Calu3 (cell line): Measurements from ENCODE around the gene RCOR2. TPM values are rescaled to one million over a fixed set of nuclear protein-coding genes. Genes with fewer than 3 reads are reported as not detected.

ENCODE experiments used
- BruUV-seq: library from RNA; stranded (reverse); fragments of 400-500 nt; replicated peaks from 2 replicates; lab custom pipeline; 2021; lab: Mats Ljungman, UMichigan
- CTCF ChIA-PET: fragments of 300-600 bp; sonication (Branson Sonifier 250); formaldehyde crosslinking; loops from one replicate; lab custom pipeline; 2022; ENCODE audit warnings: antibody characterized with exemption; lab: Charles Lee
- DNase-seq: peaks from one replicate; pipeline ENCODE4 v3.0.0; 2022
- H3K27ac Mint-ChIP-seq: one replicate; pipeline ENCODE4 v1.8.0; 2022; ENCODE audit warnings: mixed read lengths; ENCODE audit not compliant: unreplicated experiment
- H3K27me3 Mint-ChIP-seq: one replicate; pipeline ENCODE4 v1.8.0; 2022; ENCODE audit warnings: mixed read lengths; ENCODE audit not compliant: unreplicated experiment
- H3K36me3 Mint-ChIP-seq: one replicate; pipeline ENCODE4 v1.8.0; 2022; ENCODE audit warnings: mild to moderate bottlenecking, moderate library complexity, mixed read lengths; ENCODE audit not compliant: insufficient read depth, unreplicated experiment
- H3K4me1 Mint-ChIP-seq: one replicate; pipeline ENCODE4 v1.8.0; 2022; ENCODE audit warnings: mild to moderate bottlenecking, low read depth, mixed read lengths; ENCODE audit not compliant: unreplicated experiment
- H3K4me3 Mint-ChIP-seq: one replicate; pipeline ENCODE4 v1.8.0; 2022; ENCODE audit warnings: mild to moderate bottlenecking, low read depth, moderate library complexity, mixed read lengths; ENCODE audit not compliant: unreplicated experiment
- H3K9me3 Mint-ChIP-seq: one replicate; pipeline ENCODE4 v1.8.0; 2022; ENCODE audit warnings: low read depth, mixed read lengths; ENCODE audit not compliant: unreplicated experiment
- intact Hi-C: fragments of 100-400 bp; cut with micrococcal nuclease; formaldehyde crosslinking; loops from one replicate; pipeline ENCODE4 v1.10.0; 2022; ENCODE audit not compliant: unreplicated experiment
- total RNA-seq: library from RNA; stranded (reverse); gene quantifications from 2 replicates; pipeline ENCODE4 v1.2.3, GENCODE V29; 2022
- TF ChIP-seq, protein P1 (sequence below): fragments of 200-600 bp; IDR thresholded peaks from one replicate; pipeline ENCODE4 v1.8.0; 2022; ENCODE audit warnings: antibody characterized with exemption; ENCODE audit not compliant: unreplicated experiment

The RCOR2 gene
- total RNA-seq, 1 experiment from 2014 or later: 0.26 TPM

DNA sequence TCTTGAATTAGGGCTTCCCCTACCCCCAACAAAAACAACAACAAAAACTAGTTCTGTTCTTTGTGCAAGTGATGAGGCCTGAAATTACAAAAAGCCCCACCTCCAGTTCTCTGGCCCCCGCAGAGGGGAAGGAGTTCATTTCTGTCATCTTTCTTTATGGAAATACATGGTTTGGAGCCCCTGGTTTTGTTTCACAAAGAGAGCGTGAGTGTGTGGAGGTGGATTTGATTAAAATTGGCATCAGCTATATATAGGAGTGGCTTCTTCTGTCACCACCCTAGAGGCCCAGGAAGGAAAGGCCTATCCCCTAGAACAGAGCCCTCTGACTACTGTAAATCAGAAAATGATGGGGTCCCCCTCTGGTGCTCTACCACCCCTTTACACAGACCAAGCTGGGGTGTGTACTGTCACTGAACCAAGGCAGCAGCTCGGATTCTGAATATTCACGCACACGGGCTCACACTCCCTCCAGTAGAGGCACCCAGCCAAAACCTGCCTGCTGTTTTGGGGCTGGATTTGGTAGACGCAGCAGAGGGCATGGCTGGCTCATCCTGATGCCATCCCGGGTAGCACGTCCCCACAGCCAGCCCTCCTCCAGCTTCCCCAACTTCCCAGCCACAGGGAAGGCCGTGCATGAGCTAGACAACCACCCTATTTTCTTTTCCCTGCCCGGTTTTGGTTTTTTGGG, 19.4 kb downstream of the RCOR2 start:
- H3K9me3 Mint-ChIP-seq: no peaks in the 10 kb centered on the region
- H3K27ac Mint-ChIP-seq: no peak overlapping the region
- no peak for DNase-seq
- TF ChIP-seq, protein P1, sequence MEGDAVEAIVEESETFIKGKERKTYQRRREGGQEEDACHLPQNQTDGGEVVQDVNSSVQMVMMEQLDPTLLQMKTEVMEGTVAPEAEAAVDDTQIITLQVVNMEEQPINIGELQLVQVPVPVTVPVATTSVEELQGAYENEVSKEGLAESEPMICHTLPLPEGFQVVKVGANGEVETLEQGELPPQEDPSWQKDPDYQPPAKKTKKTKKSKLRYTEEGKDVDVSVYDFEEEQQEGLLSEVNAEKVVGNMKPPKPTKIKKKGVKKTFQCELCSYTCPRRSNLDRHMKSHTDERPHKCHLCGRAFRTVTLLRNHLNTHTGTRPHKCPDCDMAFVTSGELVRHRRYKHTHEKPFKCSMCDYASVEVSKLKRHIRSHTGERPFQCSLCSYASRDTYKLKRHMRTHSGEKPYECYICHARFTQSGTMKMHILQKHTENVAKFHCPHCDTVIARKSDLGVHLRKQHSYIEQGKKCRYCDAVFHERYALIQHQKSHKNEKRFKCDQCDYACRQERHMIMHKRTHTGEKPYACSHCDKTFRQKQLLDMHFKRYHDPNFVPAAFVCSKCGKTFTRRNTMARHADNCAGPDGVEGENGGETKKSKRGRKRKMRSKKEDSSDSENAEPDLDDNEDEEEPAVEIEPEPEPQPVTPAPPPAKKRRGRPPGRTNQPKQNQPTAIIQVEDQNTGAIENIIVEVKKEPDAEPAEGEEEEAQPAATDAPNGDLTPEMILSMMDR: no peak
- no peaks in the 10 kb centered on the region for H3K27me3 Mint-ChIP-seq
- peaks cover 73% of the 10 kb centered on the region for H3K36me3 Mint-ChIP-seq
- no peak overlapping the region for H3K4me3 Mint-ChIP-seq
- H3K4me1 Mint-ChIP-seq: peaks cover 12% of the 10 kb centered on the region
- CTCF ChIA-PET: no interaction called here
- no TSS peak for BruUV-seq
- intact Hi-C loops: no loop called here

DNA sequence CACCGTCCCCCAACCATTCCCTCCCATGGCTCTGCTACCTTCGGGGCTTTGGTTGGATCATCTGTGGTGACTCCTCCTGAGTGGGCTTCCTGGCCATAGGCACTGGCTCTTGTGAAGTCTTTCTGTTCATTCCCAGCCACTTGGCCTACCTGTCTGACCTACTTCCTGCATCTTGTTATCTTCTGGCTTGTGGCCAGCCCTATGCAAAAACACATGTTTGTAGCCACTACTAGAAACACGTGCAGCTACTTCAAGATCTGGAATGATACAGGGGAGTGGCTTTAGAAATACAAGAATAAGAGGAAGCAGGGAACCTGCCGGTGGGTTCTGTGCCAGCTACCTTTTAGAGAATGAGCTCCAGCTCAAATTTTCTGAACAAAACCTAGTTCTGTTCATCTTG, 20.9 kb downstream of the RCOR2 start:
- Mint-ChIP-seq H3K36me3 (peaks cover 66% of the 10 kb centered on the region), H3K27ac (peak overlapping the region; percentile 75), H3K27me3 (no peaks in the 10 kb centered on the region), H3K4me1 (peaks cover 12% of the 10 kb centered on the region), H3K4me3 (no peak overlapping the region), H3K9me3 (no peaks in the 10 kb centered on the region)
- CTCF ChIA-PET: no interaction called here
- DNase-seq: peak; percentile 48
- no TSS peak for BruUV-seq
- intact Hi-C loops: no loop called here
- TF ChIP-seq, protein P1: no peak

DNA sequence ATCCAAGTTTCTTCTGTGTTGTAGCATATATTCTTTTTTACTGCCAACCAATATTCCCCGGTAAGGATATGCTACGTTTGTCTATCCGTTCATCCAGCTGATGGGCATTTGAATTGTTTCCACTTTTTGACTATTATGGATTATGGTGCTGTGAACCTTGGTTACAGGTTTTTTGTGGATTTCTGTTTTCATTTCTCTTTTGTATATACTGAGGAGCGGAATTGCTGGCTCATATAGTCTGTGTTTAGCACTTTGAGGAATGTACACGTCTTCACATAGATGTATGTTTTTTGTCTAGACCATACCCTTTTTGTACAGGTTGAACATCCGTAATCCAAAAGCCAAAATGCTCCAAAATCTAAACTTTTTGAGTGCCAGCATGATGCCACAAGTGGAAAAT, 23.6 kb downstream of the RCOR2 start:
- BruUV-seq: no TSS peak
- H3K27me3 Mint-ChIP-seq: no peaks in the 10 kb centered on the region
- CTCF ChIA-PET: interaction anchor here (0.7 kb wide), 1 partner anchor 24 kb away, joined by 4 read pairs; no protein-coding TSS in a partner anchor
- H3K36me3 Mint-ChIP-seq: peaks cover 49% of the 10 kb centered on the region
- TF ChIP-seq, protein P1: no peak
- DNase-seq: no peak
- intact Hi-C loops: no loop called here
- H3K4me3 Mint-ChIP-seq: no peak overlapping the region
- no peaks in the 10 kb centered on the region for H3K9me3 Mint-ChIP-seq
- H3K4me1 Mint-ChIP-seq: peaks cover 33% of the 10 kb centered on the region
- no peak overlapping the region for H3K27ac Mint-ChIP-seq

DNA sequence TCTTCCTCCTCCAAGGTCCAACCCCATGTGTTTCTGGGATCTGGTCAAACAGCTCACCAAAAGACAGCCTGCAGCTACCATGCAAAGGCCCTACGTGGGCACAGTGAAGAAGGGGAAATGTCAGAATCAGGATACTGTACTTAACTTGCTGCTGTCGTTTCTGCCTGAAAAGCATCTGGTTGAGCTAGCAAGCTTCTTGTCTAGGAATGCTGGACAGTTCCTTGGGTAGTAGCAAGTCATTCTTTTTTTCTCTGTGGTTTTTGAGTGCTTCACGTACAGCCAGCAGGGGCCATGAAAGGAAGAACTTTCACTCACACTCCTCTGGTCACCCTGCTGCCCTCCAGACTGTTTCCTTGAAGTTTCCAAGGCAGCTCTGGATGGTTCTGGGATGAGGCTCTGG, 24.7 kb downstream of the RCOR2 start:
- Mint-ChIP-seq H3K4me3 (no peak overlapping the region), H3K27ac (no peak overlapping the region)

More for the DNA sequence above, 24.7 kb downstream of the RCOR2 start:
- intact Hi-C loops: no loop called here
- DNase-seq: no peak
- Mint-ChIP-seq H3K27me3 (no peaks in the 10 kb centered on the region), H3K36me3 (peaks cover 48% of the 10 kb centered on the region), H3K4me1 (peaks cover 45% of the 10 kb centered on the region), H3K9me3 (no peaks in the 10 kb centered on the region)
- TF ChIP-seq, protein P1: no peak
- CTCF ChIA-PET: interaction anchor here (0.7 kb wide), 1 partner anchor 15 kb away, joined by 3 read pairs; no protein-coding TSS in a partner anchor
- no TSS peak for BruUV-seq
